Hippocampal formation (tissue), 2 donors: ENCODE results near the gene TLNRD1.

Experiments used
- DNase-seq, 2 donors: peaks; one replicate each; lab custom pipeline; 2025; lab: John Stamatoyannopoulos, UW

Gene TLNRD1

DNA sequence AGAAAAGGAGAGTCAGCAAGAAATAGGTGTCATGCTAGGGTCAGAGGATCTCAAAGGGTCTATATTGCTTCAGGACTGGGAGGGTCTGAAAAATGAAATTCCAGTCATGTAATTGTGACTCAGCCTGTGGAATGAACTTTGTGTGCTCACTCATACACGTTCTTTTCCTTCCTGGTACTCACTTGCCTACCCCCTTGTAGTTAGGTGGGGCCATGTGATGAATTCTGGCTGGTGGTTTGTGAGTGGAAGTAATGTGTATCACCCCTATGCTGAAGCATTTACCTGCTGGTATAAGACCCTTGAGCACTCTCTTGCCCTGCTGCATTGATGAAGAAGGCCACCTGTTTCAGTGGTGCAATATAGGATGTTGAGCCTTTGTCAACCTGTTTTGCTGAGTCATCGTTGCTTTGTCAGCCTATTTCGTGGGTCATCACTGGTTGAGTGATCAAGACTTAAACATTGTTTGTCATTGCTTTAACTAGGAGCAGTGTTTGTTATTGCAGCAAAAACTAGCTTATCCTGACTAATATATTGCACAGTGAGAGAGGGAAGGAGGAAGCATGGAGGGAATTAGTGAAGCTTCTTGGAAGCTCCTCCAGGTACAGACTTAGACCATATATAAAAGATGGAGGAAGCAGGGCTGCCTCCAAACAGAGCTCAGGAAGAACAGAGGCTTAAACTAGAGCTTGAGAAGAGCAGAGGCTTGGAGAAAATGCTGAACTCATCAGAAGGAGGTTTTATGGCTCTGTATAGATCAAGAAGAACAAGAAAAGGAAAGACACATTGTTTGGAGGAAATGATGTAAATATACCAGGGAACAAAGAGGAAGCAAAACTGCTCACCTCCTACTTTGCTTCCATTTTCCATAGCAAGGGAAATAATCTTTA is 28.9 kb downstream of the TLNRD1 start:
- DNase-seq = no peak

DNA sequence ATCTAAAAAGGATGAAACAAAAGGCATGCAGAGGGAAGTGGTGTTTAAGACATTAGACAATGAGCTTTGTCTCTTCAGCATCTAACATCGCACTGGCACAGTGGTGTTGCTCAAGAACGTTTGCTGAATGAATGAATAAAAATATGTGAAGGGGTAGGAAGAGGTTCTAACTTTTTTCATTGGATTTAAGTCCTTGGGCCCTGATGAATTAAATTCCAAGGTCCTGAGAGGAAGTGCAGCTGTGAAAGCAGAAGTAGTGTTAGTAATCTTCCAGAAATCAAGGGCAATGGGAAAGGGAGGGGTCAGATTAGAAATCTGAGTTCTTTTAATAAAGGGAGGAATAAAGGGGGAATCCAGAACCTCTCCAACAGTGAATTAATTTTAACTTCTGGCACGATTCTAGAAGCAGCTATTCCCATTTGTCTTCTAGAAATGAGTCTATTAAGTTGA is 29.6 kb downstream of the TLNRD1 start:
- DNase-seq = no peak

DNA sequence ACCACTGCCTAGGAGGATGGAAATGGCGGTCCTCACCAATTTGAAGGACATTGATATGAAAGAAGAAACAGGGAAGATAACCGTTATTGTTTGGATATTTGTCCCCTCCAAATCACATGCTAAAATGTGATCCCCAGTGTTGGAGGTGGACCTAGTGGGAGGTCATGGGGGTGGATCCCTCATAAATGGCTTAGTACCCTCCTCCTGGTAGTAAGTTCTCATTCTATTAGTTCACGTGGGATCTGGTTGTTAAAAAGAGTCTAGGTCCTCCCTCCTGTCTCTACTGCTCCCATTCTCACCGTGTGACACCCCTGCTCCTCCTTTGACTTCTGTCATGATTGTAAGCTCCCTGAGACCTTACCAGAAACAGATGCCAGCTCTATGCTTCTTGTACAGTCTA is 30.5 kb downstream of the TLNRD1 start:
- no peak for DNase-seq

DNA sequence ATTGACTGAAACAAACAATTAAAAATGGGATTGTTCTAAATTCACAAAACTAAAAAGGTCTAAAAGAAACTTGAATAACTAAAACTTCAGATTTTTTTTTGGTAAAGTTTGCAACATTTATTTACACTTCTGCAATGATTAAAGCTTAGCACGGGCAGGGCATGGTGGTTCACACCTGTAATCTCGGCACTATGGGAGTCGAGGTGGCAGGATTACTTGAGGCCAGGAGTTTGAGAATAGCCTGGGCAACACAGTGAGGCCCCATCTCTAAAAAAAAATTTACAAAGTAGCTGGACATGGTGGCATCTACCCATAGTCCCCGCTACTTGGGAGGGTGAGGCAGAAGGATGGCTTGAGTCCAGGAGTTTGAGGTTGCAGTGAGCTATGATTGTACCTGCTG is 31.6 kb downstream of the TLNRD1 start:
- no peak for DNase-seq

DNA sequence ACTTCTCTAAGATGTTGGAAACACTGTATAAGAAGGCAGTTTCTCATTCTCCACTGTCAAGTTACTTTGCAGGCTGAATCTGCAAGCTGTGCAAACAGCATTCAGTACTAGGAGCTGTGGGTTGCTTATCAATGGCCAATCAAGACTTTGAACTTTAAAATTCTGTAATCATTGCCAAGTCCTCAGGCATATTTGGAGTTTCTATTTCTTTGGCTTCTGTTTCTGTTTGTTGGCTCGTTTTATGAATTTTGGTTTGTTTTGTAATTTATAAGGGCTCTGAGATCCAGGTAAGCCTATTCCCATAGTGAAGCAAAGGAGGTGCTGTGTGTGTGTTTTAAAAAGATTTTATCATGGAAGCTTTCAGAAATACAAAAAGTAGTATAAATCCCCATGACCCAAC is 32.1 kb downstream of the TLNRD1 start:
- DNase-seq = no peak

DNA sequence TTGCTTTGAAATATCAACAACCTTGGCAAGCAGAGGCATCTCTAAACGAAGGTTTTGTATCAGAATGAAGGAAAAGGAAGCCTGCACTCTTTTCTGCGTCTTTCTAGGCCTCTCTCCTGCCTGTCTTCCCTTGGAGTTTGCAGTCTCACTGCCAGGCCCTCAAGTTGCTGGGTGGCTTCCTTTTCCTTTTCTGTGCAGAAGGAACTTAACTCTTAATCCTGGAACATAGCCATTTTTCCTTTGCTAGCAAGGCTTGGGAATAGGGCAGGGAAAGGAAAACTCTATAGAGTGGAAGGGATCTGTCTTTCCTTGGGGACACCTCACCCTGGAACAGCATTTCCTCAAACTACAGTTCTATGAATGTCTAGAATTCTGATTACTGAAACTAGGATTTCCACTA is 32.8 kb downstream of the TLNRD1 start:
- DNase-seq = no peak

DNA sequence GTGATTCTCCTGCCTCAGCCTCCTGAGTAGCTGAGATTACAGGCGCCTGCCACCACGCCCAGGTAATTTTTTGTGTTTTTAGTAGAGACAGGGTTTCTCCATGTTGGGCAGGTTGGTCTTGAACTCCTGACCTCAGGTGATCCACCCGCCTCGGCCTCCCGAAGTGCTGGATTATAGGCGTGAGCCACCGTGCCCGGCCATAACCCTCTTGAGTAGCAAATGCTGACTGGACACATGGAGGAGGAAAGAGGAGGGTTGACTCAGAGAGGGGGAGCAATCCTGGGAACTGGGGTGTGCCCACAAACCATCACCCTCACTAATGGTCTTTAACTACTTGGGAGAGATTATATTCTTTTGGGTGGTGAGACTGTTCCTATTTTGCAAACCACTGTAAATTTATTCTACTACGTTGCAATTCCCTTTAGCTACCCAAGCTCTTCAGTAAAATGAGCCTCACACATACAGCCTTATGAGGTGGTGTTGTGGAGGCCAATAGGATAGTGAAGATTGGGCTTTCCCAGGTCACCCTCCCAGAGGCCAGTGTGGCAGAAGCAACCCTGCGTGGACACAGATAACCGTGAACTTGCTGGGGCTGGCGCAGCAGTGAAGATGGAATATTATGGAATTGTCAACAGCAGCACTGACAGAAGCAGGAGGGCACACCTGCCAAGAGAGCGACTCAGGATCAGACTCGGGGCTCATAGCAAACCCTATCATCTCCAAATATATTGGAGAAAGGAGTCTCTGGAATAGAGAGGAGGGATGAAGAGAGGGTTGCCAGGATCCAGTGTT is 37.4 kb downstream of the TLNRD1 start:
- DNase-seq = no peak

DNA sequence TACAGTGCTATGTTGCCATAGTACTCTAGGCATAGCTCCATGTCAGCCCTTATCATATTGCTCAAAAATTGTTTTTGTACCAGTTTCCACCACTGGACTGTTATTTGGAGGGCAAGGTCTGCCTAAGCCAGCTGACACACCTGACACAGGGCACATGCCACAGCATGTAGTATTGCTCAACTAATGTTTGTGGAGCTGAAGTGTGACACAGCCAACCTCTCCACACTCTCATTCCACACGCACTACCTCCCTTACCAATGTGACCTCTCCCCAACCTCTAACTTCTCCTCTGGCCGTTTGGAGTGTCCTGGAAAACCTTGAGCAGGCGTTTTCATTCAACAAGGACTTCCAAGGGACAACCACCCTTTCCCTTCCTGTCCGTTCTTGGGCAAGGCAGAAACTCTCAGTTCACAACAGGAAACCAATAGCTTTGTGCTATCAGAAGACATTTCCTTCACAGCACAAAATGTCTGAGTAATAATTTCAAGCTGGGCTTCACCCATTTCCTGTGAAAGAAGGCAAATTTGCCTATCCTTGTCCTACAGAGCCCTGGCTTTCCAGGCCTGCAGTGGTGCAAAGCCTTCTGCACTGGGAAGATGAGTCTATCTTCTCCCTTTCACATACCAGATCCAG is 38.4 kb downstream of the TLNRD1 start:
- DNase-seq = no peak

DNA sequence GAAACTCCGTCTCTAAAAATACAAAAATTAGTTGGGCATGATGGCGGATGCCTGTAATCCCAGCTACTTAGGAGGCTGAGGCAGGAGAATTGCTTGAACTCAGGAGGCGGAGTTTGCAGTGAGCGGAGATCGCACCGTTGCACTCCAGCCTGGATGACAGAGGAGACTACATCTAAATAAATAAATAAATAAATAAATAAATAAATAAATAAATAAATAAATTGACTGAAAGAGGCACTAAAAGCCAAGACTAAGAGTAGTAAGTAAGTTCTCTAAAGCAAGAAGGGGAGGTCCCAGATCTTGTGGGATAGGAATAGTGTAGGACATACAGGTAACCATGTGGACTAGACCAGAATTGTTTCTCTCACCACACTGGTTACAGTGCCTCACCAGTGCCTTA is 40.0 kb downstream of the TLNRD1 start:
- no peak for DNase-seq

DNA sequence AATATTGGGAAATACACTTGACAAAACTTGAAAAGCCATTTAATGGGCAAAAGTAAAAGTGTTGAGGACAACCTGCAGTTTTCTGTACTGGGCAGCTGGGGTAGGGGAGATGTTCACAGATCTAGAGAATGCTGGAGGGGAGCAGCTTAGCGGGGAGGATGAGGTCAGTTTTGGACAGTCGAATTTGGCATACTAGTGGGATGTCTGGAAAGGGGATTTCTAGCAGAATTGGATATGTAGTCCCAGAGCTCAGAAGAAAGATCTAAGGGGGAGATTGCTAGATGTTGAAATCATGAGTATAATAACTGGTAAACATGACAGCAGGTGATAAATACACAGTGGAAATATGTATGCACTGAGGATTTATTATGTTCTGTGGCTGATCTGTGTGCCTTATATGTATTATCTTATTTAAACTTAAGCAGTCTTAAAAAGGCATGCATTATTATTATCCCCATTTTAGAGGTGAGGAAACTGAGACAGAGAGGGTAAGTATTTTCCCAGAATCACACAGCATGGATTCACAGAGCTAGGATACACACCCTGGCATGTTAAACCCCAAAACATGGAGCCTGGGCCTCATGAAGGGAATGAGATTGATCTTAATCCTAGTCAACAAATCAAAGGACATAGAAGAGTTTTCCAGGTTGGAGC is 42.7 kb downstream of the TLNRD1 start:
- no peak for DNase-seq

DNA sequence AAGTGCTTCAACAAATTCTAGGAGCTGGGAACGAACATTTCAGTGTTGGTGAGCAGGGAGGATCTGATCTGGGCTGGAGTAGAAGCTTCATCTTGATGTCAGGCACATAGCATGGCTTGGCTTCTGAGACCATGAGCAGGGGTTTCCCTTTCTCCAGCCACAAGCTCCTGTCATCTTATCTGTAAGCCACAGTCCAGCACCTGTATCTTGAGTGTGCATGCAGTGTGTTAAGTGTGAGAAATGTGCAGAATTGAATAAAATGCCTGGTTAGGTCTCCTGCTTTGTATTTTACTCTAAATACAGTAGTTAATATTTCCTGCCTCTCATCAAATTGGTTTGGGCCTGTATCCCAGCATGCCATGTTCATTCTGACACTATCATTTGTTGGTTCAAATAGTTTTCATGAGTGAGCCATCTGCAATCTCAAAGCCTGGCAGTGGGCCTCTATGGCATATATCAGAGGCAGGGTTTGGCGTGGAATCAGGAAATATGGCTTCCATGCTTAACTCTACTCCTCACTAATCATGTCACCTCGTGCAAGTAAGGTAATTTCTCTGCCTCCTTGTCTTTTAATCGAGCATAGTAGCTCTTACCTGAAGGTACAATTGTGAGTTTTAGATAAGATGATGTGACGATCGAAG is 43.3 kb downstream of the TLNRD1 start:
- no peak for DNase-seq

DNA sequence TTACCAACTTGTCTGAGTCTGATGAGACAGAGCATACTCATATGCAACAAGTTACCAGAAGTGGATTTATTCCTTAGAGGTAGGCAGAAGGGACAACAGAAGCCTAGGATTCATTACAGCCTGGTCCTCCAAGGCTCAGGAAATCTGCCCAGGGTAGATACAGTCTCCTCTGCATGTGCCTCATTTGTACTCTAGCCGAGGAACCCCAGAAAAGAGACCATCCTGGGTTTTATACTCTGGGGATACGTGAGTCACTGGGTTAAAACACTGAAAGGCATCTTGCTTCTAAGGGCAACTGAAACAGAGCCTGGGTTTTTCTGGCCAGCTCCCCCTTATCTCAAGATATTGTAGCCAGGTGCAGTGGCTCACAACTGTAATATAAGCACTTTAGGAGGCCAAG is 45.6 kb downstream of the TLNRD1 start:
- no peak for DNase-seq

DNA sequence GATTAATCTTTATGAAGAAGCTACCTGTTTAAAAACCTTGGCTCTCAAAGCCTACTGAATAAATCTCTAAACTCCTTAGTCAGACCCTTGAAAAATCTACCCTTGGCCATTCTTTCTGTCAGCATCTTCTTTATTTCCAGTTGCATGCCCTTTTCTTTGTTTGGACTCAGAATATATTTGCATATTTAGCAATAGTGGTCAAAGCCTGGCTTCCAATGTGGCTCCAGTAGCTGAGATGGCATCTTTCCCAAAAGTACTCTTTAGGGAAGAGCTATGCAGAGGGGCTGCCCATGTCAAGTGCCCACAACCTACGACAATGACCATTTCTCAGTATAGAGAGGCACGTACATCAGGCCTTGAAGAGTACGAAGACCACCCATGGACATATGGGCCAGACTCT is 47.2 kb downstream of the TLNRD1 start:
- DNase-seq = no peak

DNA sequence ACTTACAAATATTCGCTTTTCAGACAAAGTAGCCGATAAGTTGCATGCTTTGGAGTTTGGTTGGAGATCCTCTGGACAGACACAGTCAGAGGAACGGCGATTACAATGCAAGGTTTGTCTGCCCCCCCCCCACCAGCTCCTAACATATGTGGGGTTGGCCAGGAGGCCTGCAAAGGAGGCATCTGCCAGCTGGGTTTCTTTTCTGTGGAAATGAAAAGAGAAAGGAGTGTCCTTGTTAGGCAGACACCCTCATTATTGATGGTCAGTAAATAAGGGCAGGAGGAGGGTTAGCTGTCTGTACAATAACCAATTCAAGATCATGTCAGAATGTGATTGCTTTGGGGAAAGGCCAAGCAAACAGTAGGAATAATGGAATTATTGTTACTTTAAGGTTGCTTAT is 49.1 kb downstream of the TLNRD1 start:
- DNase-seq = peak; percentile 70 to 83

DNA sequence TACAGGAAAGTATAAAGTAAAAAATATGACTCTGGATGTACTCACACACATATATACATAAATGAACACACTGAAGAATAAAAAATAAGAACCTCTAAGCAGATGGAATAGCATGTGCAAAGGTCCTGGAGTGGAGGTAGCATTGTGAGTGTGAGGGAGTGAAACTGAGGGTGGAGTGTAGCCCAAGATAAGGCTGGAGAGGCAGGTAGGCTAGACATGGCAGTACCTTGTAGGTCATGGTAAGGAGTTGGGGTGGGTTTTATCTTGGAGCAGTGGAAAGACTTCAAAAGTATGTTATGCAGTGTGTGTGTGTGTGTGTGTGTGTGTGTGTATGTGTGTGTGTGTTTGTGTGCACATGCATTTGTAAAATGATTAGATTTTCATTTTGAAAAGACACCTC is 49.5 kb downstream of the TLNRD1 start:
- no peak for DNase-seq

DNA sequence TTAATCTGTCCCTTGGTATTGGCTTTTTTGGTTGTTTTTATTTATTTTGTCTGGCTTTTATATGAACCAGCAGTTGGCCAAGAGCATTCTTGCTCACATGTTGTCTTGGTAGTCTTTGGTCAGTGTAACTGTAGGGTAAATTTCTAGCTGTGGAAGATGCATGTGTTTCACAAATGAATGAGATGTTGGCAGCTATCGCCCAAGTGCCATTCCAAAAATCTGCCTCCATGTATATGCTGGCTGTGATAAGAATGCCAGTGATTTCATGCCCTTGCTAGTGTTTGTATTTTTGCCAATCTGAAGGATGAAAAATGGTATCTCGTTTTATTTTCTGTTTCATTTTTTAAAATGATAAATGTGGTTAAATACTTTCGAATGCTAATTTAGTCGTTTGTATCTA is 50.1 kb downstream of the TLNRD1 start:
- no peak for DNase-seq

DNA sequence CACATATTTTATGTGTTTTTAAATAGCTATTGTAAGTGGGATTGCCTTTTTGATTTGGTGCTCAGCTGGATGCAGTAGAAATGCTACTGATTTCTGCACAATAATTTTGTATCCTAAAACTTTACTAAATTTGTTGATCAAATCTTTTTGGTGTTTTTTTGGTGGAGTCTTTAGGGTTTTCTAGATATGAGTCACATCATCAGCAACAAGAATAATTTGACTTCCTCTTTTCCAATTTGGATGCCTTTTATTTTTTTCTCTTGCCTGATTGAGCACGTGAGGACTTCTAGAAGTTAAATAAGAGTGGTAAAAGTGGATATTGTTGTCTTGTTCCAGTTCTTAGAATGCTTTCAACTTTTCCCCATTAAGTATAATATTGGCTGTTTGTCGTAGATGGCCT is 51.3 kb downstream of the TLNRD1 start:
- DNase-seq = no peak

DNA sequence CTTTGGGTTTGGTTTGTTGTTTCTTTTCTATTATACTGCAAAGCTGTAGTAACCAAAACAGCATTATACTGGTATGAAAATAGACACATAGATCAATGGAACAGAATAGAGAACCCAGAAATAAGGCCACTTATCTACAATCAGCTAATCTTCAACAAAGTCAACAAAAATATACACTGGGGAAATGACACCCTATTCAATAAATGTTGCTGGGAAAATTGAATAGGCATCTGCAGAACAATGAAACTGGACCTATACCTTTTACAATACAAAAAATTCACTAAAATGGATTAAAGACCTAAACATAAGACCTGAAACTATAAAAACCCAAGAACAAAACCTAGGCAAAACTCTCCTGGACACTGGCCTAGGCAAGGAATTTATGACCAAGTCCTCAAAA is 52.9 kb downstream of the TLNRD1 start:
- no peak for DNase-seq

DNA sequence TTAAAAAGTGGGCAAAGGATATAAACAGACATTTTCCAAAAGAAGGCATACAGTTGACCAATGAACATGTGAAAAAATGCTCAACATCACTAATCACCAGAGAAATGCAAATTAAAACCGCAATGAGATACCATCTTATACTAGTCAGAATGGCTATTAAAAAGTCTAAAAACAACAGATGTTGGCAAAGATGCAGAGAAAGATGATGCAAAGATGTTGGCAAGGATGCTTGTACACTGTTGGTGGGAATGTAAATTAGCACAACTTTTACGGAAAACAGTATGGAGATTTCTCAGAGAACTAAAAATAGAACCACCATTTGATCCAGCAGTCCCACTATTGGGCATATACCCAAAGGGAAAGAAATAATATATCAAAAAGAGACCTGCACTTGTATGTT is 53.5 kb downstream of the TLNRD1 start:
- no peak for DNase-seq
